ENCODE results near the gene PHETA1.
"Not testable (repeated sequence)": the region's sequence is repeated elsewhere in the genome, so short reads cannot be mapped to it uniquely, and the experiment has no call there.

DNA sequence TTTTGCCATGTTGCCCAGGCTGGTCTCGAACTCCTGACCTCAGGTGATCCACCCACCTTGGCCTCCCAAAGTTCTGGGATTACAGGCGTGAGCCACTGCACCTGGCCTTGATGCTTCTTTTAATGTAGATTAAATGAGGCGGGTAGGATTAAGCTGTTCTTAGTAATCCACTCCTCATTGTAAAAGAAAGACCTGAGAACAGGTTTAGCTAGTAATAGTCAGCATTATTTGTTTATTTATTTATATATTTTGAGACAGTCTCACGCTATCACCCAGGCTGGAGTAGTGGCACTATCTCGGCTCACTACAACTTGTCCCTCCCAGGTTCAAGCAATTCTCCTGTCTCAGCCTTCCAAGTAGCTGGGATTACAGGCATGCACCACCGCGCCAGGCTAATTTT lies 27.4 kb upstream of the PHETA1 start:
- TF ChIP-seq, protein P1, sequence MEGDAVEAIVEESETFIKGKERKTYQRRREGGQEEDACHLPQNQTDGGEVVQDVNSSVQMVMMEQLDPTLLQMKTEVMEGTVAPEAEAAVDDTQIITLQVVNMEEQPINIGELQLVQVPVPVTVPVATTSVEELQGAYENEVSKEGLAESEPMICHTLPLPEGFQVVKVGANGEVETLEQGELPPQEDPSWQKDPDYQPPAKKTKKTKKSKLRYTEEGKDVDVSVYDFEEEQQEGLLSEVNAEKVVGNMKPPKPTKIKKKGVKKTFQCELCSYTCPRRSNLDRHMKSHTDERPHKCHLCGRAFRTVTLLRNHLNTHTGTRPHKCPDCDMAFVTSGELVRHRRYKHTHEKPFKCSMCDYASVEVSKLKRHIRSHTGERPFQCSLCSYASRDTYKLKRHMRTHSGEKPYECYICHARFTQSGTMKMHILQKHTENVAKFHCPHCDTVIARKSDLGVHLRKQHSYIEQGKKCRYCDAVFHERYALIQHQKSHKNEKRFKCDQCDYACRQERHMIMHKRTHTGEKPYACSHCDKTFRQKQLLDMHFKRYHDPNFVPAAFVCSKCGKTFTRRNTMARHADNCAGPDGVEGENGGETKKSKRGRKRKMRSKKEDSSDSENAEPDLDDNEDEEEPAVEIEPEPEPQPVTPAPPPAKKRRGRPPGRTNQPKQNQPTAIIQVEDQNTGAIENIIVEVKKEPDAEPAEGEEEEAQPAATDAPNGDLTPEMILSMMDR (IDR thresholded peaks at IDR 0.05), result not testable (repeated sequence)
- TF ChIP-seq ZFX (IDR thresholded peaks at IDR 0.05; ENCODE audit: borderline replicate concordance), result not testable (repeated sequence)
